Ishikawa (cell line): ENCODE measurements around the gene HUS1.

Experiments
- CEBPB ChIP-seq: IDR thresholded peaks from 2 replicates; pipeline ENCODE4 v1.6.1; 2012
- CREB1 ChIP-seq: IDR thresholded peaks from 2 replicates; pipeline ENCODE4 v1.6.1; 2012; ENCODE audit warnings: low read depth
- EGR1 ChIP-seq: IDR thresholded peaks from 2 replicates; pipeline ENCODE4 v1.6.1; 2012
- EP300 ChIP-seq: IDR thresholded peaks from 2 replicates; pipeline ENCODE4 v1.6.1; 2012; ENCODE audit warnings: borderline replicate concordance
- FOXM1 ChIP-seq: IDR thresholded peaks from 2 replicates; pipeline ENCODE4 v1.6.1; 2012; ENCODE audit warnings: low read depth, borderline replicate concordance
- NFIC ChIP-seq: IDR thresholded peaks from 2 replicates; pipeline ENCODE4 v1.6.1; 2012
- RAD21 ChIP-seq: IDR thresholded peaks from 2 replicates; pipeline ENCODE4 v1.6.1; 2012; ENCODE audit warnings: low read depth
- REST ChIP-seq: IDR thresholded peaks from 2 replicates; pipeline ENCODE4 v1.6.1; 2012; ENCODE audit warnings: low read depth, mild to moderate bottlenecking
- TAF1 ChIP-seq: IDR thresholded peaks from 2 replicates; pipeline ENCODE4 v1.6.1; 2012; ENCODE audit warnings: low read depth, mild to moderate bottlenecking
- TCF12 ChIP-seq: IDR thresholded peaks from 2 replicates; pipeline ENCODE4 v1.6.1; 2012; ENCODE audit warnings: low read depth
- TEAD4 ChIP-seq: IDR thresholded peaks from 2 replicates; pipeline ENCODE4 v1.6.1; 2012
- USF1 ChIP-seq: IDR thresholded peaks from 2 replicates; pipeline ENCODE4 v1.6.1; 2012
- YY1 ChIP-seq: IDR thresholded peaks from 2 replicates; pipeline ENCODE4 v1.6.1; 2012; ENCODE audit warnings: low read depth
- ZBTB7A ChIP-seq: IDR thresholded peaks from 2 replicates; pipeline ENCODE4 v1.6.1; 2012; ENCODE audit warnings: low read depth
- TF ChIP-seq, protein P1 (sequence below): IDR thresholded peaks from 2 replicates; pipeline ENCODE4 v1.6.1; 2012

The HUS1 gene

DNA sequence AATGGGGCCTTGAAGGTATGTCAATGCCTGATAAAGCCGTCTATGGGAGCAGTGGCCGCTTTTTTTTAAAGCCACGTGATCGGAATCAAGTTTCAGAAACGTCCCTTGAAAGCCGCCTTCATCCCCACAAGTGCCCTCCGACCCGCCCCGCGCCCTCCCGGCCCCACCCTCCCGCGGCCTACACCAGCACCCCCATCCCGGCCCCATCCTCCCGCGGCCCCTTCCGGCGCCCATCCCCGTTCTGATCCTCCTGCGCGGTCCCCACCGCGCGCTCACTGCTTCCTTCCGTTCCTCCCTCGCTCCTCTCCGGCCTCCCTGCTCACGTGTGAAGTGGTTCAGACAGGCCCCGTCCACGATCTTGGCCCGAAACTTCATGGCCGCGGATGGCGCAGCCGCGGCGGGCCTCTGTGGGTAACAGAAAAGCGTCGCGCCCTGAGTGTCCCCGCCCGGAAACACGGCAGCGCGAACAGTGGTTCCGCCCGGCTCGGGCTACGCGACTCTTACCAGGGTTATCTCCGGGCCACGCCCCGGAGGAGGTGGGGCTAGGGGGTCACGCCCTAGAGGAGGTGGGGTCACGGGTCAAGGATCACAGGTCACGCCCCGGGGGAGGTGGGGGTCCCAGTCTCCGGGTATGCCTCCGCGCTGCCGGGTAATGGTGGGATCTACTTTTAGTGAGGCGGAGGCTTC is at the start of gene HUS1:
Gene HUS1 (minus strand): TSS at position 471 of the 687 bp plus-strand sequence. CDS start 96 bp downstream, at position 375.
- TF ChIP-seq RAD21 (no peak), TAF1 (peak; percentile 92), CREB1 (0 out of 2 replicates have a peak, but pooled peaks have one; percentile 31), USF1 (peak; percentile 79), YY1 (peak; percentile 85), TEAD4 (peak; percentile 50), ZBTB7A (peak; percentile 88), REST (no peak), CEBPB (no peak), NFIC (peak; percentile 33; the same call in 1 of the 2 replicates), EGR1 (peak; percentile 65), TCF12 (peak; percentile 77), EP300 (peak; percentile 47; the same call in 1 of the 2 replicates)
- TF ChIP-seq, protein P1, sequence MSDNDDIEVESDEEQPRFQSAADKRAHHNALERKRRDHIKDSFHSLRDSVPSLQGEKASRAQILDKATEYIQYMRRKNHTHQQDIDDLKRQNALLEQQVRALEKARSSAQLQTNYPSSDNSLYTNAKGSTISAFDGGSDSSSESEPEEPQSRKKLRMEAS = peak; percentile 78

- TF ChIP-seq TCF12 (no peak), YY1 (no peak), EGR1 (no peak), TEAD4 (no peak), RAD21 (no peak), USF1 (no peak), FOXM1 (no peak), CREB1 (no peak), REST (no peak), NFIC (no peak), ZBTB7A (no peak), EP300 (no peak), TAF1 (no peak), CEBPB (no peak)
- TF ChIP-seq, protein P1 = no peak
These were observed 49.5 kb upstream of the HUS1 start, which contains the start of gene SUN3 for GRCh38 chr7:48028938-48029337. Gene SUN3 (minus strand): TSS chr7:48029107. CDS start chr7:48028938, 169 bp downstream.

GRCh38 chr7:48025624-48026023 is 46.2 kb upstream of the HUS1 start:
- TF ChIP-seq, protein P1 = no peak
- TF ChIP-seq EGR1 = no peak
- no peak for TF ChIP-seq TAF1
- TF ChIP-seq REST = no peak
- TF ChIP-seq TEAD4 = no peak
- TF ChIP-seq NFIC = no peak
- no peak for TF ChIP-seq ZBTB7A
- TF ChIP-seq RAD21 = no peak
- no peak for TF ChIP-seq YY1
- no peak for TF ChIP-seq CREB1
- TF ChIP-seq FOXM1 = no peak
- no peak for TF ChIP-seq CEBPB
- TF ChIP-seq TCF12 = no peak
- TF ChIP-seq EP300 = no peak
